NOMO-1 treated with dmso at 0.1 percent for 144 hours (cell line): Measurements from ENCODE around the gene ISL2.

Source experiments
- DNase-seq: peaks from one replicate; lab custom pipeline; 2025; ENCODE audit not compliant: unreplicated experiment; lab: John Stamatoyannopoulos, UW

The ISL2 gene

GRCh38 chr15:76341366-76342057, 4.9 kb downstream of the ISL2 start:
- DNase-seq: no peak

GRCh38 chr15:76342058-76342381, 5.4 kb downstream of the ISL2 start:
- no peak for DNase-seq

DNA sequence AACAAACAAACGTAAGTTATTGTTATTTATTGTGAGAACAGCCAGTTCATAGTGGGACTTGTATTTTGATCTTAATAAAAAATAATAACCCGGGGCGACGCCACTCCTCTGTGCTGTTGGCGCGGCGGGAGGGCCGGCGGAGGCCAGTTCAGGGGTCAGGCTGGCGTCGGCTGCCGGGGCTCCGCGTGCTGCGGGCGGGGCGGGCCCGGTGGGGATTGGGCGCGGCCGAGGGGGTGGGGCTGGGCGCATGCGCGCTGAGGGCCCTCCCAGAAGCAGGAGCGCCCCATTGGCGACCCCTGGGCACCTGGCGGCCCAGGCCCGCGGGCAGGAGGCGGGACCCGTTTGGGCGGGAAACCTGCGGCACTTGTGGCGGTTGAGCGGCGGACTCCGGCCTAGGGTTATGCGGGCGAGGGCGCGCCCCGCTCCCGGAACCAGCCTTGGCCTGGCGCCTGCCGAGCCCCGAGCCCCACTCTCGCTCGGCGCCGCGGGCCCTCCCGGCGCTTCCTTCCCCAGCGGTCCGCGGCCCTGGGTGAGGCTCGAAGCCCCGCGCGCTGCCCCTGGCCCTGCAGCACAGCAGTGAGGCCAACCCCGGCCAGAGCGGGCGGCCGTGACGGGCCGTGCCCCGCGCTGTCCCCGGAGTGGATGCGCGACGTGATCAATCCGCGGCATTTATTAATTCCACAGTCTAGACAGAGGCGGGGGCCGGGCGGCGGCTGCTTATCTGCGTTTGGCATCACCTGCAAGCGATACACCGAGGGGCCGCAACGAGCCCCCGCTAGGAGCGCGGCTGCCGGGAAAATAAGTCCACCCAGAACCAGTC, 6.0 kb downstream of the ISL2 start:
- DNase-seq: no peak

DNA sequence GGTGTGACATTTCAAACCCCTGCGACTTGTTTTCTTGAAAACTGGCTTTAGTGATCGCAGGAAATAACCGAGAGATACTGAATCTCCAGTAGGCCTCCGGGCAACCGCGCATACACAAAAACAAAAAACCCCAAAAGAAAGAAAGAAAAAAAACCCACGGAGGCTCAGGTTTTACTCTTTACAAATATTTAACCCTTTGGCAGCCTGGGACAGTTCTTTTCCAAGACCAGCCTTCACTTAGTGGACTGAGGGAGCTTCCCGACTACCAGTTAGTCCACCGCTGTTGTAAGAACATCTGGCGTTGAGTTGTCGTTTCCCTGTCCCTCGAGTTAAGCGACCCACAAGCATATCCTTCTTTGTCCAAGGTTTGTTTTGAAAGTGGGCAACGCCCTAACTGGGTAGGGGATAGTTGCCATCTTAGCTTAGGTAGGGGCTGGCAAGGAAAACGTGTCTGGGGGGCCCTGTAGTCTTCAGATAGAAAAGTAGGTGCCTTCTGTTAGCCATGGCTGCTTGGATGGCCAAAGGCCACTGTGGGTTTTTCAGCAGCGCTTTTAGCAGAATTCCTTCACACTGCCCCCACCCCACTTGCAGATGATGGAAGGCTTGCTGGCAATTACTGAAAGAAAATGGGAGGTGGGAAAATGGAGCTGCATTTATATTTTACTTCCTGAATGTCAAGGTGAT, 6.9 kb downstream of the ISL2 start:
- DNase-seq: no peak

DNA sequence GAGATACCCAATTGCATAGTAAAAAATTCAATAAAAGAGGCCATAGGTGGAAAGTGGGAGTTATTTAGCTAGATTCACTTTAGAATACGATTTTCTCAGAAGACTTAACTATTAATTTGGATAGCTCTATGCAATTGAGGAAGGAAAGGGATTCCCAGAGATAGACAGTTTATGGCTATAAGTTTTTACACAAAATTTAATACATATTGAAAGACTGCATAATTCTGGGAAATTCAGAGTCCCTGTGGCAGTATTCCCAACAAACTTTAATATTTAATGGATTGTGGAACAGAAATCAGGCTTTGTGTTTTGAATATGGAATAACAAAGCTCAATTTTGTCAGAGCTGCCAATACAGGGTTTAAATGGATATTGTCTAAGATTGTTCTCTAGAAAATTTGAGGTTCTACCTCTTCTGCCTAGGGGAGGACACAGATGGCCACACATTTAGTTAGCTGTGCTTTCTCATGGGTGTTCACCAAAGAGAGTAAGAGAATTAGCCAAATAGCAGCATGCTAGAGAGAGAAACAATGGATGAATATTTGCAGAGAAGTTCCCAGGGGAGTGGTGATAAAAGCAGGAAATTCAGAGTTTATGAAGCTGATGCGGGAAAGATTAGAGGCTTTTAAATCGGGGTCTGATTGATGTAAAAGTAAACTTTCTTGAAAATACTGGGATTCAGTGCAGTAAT, 8.5 kb downstream of the ISL2 start:
- no peak for DNase-seq

DNA sequence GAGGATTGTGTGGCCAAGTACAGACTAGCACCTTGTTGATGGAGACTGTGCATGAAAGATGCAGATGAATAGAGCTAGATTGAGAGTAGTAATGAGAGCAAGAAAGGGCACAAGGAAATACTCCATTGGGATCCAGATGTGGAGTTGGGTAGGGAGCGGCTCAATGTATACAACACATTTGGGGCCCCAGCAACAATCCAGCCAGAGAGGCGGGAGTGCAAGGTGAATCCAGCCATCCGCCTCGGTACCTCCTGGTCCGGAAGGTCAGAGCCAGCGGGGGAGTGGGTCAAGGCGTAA, 9.0 kb downstream of the ISL2 start:
- no peak for DNase-seq

- no peak for DNase-seq
Observed at GRCh38 chr15:76345880-76346668, 9.5 kb downstream of the ISL2 start.

DNA sequence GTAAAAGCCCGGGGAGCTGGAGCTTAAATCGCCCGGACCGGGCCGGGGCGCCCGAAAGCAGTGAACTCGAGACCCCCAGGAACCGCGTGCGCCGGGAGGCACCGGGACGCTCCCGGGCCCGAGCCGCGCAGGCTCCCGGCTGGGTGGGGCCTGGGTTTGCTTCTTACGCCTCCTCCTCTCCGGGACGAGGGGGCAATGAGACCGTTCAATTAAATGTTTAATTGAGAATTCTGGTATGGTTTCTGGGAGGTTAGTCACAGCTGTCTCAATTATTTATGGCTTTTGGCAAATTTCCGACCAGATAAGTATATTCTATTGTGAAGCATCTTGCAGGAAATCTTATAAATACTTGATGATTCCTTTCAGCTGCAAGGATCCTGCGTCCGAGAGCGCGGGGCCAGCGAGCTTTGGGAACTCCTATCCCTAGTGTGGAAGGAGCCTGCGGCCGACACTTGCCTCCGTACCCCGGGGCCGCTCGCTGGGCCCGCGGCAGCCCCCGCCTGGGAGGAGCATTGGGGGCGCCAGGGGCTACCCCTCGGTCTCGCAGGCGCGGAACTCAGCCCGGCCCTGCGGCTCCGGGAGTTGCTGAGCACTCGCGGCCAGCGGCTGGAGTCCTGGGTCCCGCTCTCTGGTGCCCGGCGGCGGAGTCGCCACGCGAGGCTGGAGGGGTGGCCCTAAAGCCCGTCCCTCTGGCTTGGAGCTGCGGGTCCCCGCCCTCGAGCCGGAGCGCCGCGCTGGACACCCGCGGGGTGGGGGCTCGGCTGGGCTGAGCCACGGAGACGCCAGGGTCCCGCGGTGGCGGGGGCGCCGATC, 10.3 kb downstream of the ISL2 start:
- DNase-seq: no peak

DNA sequence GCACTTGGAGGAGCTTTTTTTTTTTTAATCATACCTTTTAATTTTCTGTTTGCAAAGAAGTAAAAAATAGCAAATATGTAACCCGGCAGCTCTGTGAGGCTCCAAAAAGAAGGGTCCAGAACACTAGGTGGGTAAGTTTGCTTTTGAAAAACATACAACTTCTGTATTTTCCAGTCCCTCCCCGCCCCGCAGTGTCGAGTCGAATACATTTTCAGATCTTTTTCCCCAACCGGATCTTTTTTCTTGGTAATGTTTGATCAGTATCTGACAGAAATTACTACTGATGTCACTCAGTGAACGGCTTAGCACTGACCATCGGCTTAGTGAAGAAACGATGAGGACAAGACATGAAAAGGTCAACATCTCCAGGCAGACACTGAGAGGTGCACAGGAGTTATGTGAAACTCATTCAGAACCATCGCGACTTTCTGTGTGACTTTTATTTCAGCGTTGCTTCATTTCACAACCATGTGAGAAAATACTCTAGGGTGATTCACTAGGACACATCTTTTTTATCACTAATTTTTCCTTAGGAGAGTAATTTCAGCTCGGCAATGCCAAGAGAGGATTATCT, 11.0 kb downstream of the ISL2 start:
- no peak for DNase-seq

- DNase-seq: no peak
Observed at GRCh38 chr15:76349301-76350070, 12.9 kb downstream of the ISL2 start.

GRCh38 chr15:76353023-76353577, 16.5 kb downstream of the ISL2 start:
- DNase-seq: no peak

- no peak for DNase-seq
Observed at GRCh38 chr15:76353903-76354302, 17.3 kb downstream of the ISL2 start.

GRCh38 chr15:76354823-76355440, 18.4 kb downstream of the ISL2 start:
- DNase-seq: no peak

GRCh38 chr15:76358453-76358852, 21.9 kb downstream of the ISL2 start:
- DNase-seq: no peak

DNA sequence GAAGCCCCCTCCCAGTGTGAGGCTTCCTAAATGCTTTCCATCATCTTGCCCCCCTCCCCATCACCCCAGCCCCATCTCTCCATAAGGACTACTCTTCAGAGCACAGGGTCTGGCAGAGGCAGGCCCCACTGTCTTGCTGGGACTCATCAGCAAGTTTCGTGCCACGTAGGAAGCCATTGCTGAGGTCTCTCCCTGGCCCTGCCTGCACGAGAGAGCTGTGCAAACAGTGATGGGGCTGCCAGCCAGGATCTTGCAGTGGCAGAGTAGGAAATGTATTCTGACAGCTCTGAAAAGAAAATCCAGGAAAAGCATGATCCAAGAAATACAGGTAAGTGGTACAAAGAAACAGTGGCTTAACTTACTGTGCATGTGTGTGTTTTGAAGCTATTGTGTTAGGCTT, 22.6 kb downstream of the ISL2 start:
- DNase-seq: no peak

DNA sequence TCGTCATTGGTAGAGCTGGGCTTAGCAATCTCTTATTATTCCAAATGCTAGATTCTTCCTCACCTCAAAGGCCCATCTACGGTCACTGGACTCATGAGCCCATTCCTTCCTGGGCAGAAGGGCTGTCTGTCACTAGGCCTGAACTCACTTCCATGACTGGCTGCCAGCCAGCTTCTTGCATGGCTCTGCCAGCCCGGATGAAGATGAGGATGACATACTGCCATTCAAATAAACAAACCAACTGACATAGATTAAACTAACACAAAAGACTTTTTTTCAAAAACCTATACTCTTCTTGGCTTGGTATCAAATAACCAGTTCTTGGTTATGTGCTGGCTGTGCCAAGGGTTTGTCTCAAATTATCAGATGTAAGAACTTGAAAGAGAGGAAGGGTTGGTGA, 23.8 kb downstream of the ISL2 start:
- DNase-seq: no peak

GRCh38 chr15:76363251-76363650, 26.7 kb downstream of the ISL2 start:
- no peak for DNase-seq

DNA sequence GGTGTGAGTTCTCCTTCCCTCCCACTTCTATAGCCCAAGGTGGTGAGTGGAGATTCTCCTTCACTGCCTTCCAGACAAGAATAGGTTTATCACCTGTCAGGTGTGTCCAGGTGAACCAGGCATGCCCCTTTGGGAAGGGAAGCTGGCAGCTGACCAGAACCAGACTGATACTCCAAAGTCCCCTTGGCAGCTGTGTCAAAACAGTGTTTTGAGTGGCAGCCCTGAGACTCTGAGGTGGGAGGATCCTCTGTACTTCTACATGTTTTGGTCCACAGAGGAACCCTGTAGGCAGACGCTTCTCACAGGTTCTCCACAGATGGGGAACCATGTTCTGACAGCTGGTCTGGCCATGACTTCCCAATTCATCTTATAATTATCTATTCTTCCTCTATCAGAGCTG, 30.1 kb downstream of the ISL2 start:
- DNase-seq: no peak
